GM12892 (cell line): ENCODE results near the gene ADAMTSL3.

Source experiments
- POLR2A ChIP-seq: IDR thresholded peaks from 2 replicates; pipeline ENCODE4 v1.6.1; 2011; ENCODE audit warnings: low read depth, low read length, control low read depth
- POLR2AphosphoS5 ChIP-seq: IDR thresholded peaks from 2 replicates; pipeline ENCODE4 v1.6.1; 2011; ENCODE audit warnings: low read depth, low read length, control low read depth
- TAF1 ChIP-seq: IDR thresholded peaks from 2 replicates; pipeline ENCODE4 v1.6.1; 2011; ENCODE audit warnings: low read depth, mild to moderate bottlenecking, control low read depth, low read length, borderline replicate concordance

DNA sequence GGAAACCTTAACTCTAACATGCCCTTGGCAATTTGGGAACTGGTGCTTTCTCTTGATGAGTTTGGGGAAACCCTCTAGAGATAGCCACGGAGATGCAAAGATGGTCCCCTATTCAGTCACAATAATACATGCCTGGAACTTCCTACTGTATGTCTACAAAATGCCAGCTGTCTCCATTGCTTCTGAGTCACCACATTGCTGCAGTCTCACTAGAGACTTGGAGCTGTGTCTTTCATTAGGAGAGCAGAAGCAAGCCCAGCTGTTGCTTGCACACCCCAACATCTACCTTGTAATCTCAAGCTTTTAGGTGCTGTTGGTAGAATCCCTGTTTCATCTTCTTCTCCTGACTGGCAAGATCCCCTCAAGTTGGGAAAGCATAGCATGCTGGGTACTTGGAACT lies 261.0 kb downstream of the ADAMTSL3 start:
- TF ChIP-seq POLR2AphosphoS5, result no peak
- TF ChIP-seq POLR2A, result no peak
- no peak for TF ChIP-seq TAF1
